Middle frontal gyrus (tissue), 1 donor: ENCODE measurements around the gene KRT6A.
"Not testable (repeated sequence)": the region's sequence is repeated elsewhere in the genome, so short reads cannot be mapped to it uniquely, and the experiment has no call there.

ENCODE experiments used
- DNase-seq: peaks from one replicate; pipeline ENCODE4 v3.0.0-alpha.2; 2015; ENCODE audit warnings: low spot score; ENCODE audit errors: extremely low spot score

Gene KRT6A

GRCh38 chr12:52502877-52503276 is 9.8 kb upstream of the KRT6A start:
- no peak for DNase-seq

GRCh38 chr12:52501490-52501889 is 8.4 kb upstream of the KRT6A start:
- no peak for DNase-seq

- DNase-seq: not testable (repeated sequence)
Measured at GRCh38 chr12:52500574-52500973, 7.5 kb upstream of the KRT6A start.

- DNase-seq: no peak
Measured at GRCh38 chr12:52499806-52500560, 6.9 kb upstream of the KRT6A start.

GRCh38 chr12:52498946-52499345 is 5.9 kb upstream of the KRT6A start:
- no peak for DNase-seq

- DNase-seq: no peak
Measured at GRCh38 chr12:52497975-52498374, 4.9 kb upstream of the KRT6A start.

- DNase-seq: no peak
Measured at GRCh38 chr12:52496590-52497071, 3.6 kb upstream of the KRT6A start.

GRCh38 chr12:52496054-52496453 is 3.0 kb upstream of the KRT6A start:
- DNase-seq: no peak

- no peak for DNase-seq
Measured at GRCh38 chr12:52495389-52495788, 2.3 kb upstream of the KRT6A start.

- DNase-seq: peak; percentile 14
Measured at GRCh38 chr12:52494518-52494917, 1.5 kb upstream of the KRT6A start.

- DNase-seq: no peak
Measured at GRCh38 chr12:52494100-52494499, 1.0 kb upstream of the KRT6A start.

- not testable (repeated sequence) for DNase-seq
Measured at GRCh38 chr12:52492405-52492804, 652 bp downstream of the KRT6A start.

- not testable (repeated sequence) for DNase-seq
Measured at GRCh38 chr12:52491495-52491894, 1.6 kb downstream of the KRT6A start.

- DNase-seq: no peak
Measured at GRCh38 chr12:52488736-52489135, 4.3 kb downstream of the KRT6A start.

GRCh38 chr12:52487744-52488443 is 5.2 kb downstream of the KRT6A start:
- not testable (repeated sequence) for DNase-seq

GRCh38 chr12:52487211-52487610 is 5.8 kb downstream of the KRT6A start:
- DNase-seq: no peak

GRCh38 chr12:52486166-52487105 is 6.6 kb downstream of the KRT6A start:
- no peak for DNase-seq

GRCh38 chr12:52480073-52480472 is 13.0 kb downstream of the KRT6A start:
- no peak for DNase-seq

- no peak for DNase-seq
Measured at GRCh38 chr12:52477651-52478050, 15.4 kb downstream of the KRT6A start.

- no peak for DNase-seq
Measured at GRCh38 chr12:52474212-52474611, 18.8 kb downstream of the KRT6A start.

- no peak for DNase-seq
Measured at GRCh38 chr12:52473768-52474167, 19.3 kb downstream of the KRT6A start, which contains the start of gene KRT6C. KRT6C (minus strand) TSS chr12:52473805; CDS start chr12:52473737, 68 bp downstream.
